Measurements from ENCODE around the gene TNFRSF1B. TPM values are rescaled to one million over a fixed set of nuclear protein-coding genes. Genes with fewer than 3 reads are reported as not detected.

TNFRSF1B gene
- total and polyA plus RNA-seq, 2 of the 8 experiments (the other 6 are each of a cell fraction or from before 2014, with no cell fraction given) = 1.7 to 2.9 TPM

DNA sequence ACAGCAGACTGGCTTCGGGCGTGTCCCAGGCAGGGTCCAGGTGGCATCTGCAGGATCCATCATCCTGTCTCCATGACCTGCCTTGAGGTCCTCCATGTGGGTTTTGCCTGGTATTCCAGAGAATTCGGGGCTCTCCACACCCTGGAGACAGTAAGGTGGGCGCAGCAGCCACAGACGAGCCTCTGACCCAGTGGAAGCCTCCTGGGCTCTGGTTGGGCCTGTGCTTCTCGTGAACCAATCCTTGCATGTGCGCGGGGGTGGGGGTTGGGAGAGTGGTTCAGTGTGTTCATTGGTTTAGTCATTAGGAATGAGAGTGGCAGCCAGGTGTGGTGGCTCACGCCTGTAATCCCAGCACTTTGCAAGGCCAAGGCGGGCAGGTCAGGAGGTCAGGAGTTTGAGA is 32.1 kb upstream of the TNFRSF1B start:
- no peak overlapping the region for H3K14ac ChIP-seq (ENCODE audit: insufficient read length)
- H2BK5ac ChIP-seq (ENCODE audit: low read depth, low read length) = no peak overlapping the region
- FAIRE-seq (no peak), DNase-seq (ENCODE audit: low read depth in 1 of 2, low spot score in 2 of 2) (no peak)
- peaks cover 0 to 4% (median 0%) of the 10 kb centered on the region in 4 experiments; a peak in 1 of 8 replicates for H3K36me3 ChIP-seq (ENCODE audit: control insufficient read depth in 2 of 4, insufficient read depth in 4 of 4, low read length in 3 of 4)
- H4K8ac ChIP-seq (ENCODE audit: extremely low read depth, insufficient read depth, low read length) = 0 out of 2 replicates have a peak overlapping the region, but pooled peaks have one; percentile 5
- no peak overlapping the region for H4K5ac ChIP-seq (ENCODE audit: insufficient read length, low read depth, low read length)
- H3K23me2 ChIP-seq (ENCODE audit: low read depth, low read length) = no peaks in the 10 kb centered on the region
- POLR2A ChIA-PET (ENCODE audit: partially characterized antibody) = no interaction called here
- no peak overlapping the region for H2AK5ac ChIP-seq (ENCODE audit: low read depth, low read length)
- H3K18ac ChIP-seq (ENCODE audit: extremely low read depth, low read length) = no peak overlapping the region
- H3K56ac ChIP-seq (replicated peaks; ENCODE audit: insufficient read length, low read depth, low read length) = no peak overlapping the region
- H3K79me1 ChIP-seq (ENCODE audit: low read depth, low read length) = no peaks in the 10 kb centered on the region
- no peak overlapping the region for H2BK120ac ChIP-seq (replicated peaks; ENCODE audit: low read depth, low read length)
- no peak overlapping the region for H2AFZ ChIP-seq (ENCODE audit: low read length)
- no peaks in the 10 kb centered on the region for H3K9me3 ChIP-seq (ENCODE audit: insufficient read depth in 2 of 2, low read depth in 1 of 2, low read length in 1 of 2)
- no peaks in the 10 kb centered on the region for H3K79me2 ChIP-seq (ENCODE audit: control insufficient read depth in 1 of 2, insufficient read depth in 2 of 2, low read length in 2 of 2)
- H3K23ac ChIP-seq (ENCODE audit: insufficient read length) = no peak overlapping the region
- H3K4me1 ChIP-seq (replicated peaks in 1 of 4; ENCODE audit: control insufficient read depth in 3 of 4, insufficient read depth in 4 of 4, low read length in 3 of 4) = no peaks in the 10 kb centered on the region; a peak in 1 of 7 replicates
- H2BK15ac ChIP-seq (ENCODE audit: low read length) = no peak overlapping the region
- no peak overlapping the region for H3K9ac ChIP-seq (replicated peaks in 1 of 4; ENCODE audit: extremely low read depth in 1 of 4, low read depth in 3 of 4, low read length in 3 of 4)
- H3K4me3 ChIP-seq (ENCODE audit: extremely low read depth in 1 of 4, insufficient read depth in 2 of 4, low read depth in 3 of 4, low read length in 4 of 4) = no peak overlapping the region
- 92% methylated on average over 10 of the region's 10 CpGs; no CpG with 5 or more reads in 1 of the 2 experiments for WGBS, 2 experiments (ENCODE audit: extremely low coverage in 1 of 2, insufficient coverage in 1 of 2, insufficient read length in 1 of 2, insufficient replicate concordance in 2 of 2, low coverage in 1 of 2, low lambda C conversion rate in 2 of 2, missing lambda C conversion rate in 1 of 2)
- no peak overlapping the region for H3K4me2 ChIP-seq (ENCODE audit: insufficient read depth in 1 of 2, low read depth in 2 of 2, low read length in 2 of 2)
- peaks cover 0 to 4% of the 10 kb centered on the region in 2 experiments for H4K20me1 ChIP-seq (replicated peaks in 1 of 2; ENCODE audit: control insufficient read depth in 1 of 2, insufficient read depth in 2 of 2, low read length in 2 of 2)
- H3K27ac ChIP-seq (ENCODE audit: low read depth, low read length) = no peak overlapping the region
- H4K91ac ChIP-seq (replicated peaks; ENCODE audit: insufficient read length, low read length) = no peak overlapping the region
- no peaks in the 10 kb centered on the region for H3K27me3 ChIP-seq (replicated peaks in 1 of 4; ENCODE audit: control insufficient read depth in 3 of 4, extremely low read depth in 1 of 4, insufficient read depth in 3 of 4, low read length in 3 of 4)
- no peak overlapping the region for H3K4ac ChIP-seq (replicated peaks; ENCODE audit: insufficient read length, low read depth, low read length)
- CTCF ChIA-PET (ENCODE audit: partially characterized antibody) = interaction anchor here (0.6 to 3.8 kb wide), 8 partner anchors 9 to 76 kb away, joined by 3 to 28 read pairs (median 3); no protein-coding TSS in a partner anchor
- TF ChIP-seq RBBP5 (IDR thresholded peaks at IDR 0.05; ENCODE audit: borderline replicate concordance, low read depth, low read length) (no peak), SRF (IDR thresholded peaks at IDR 0.05; ENCODE audit: low read depth, low read length) (no peak), NANOG (IDR thresholded peaks at IDR 0.05; ENCODE audit: insufficient read depth, low read depth, low read length, poor library complexity, severe bottlenecking) (no peak)
- no peak overlapping the region for H2BK20ac ChIP-seq (ENCODE audit: low read length)
- no peak overlapping the region for H2BK12ac ChIP-seq (ENCODE audit: low read depth, low read length)

Data from H1 (cell line).